Smooth muscle cell (in vitro differentiated cells): ENCODE data around the gene ACSS1. TPM values are rescaled to one million over a fixed set of nuclear protein-coding genes. Genes with fewer than 3 reads are reported as not detected.

Experiments
- DNase-seq: peaks from one replicate; lab custom pipeline; 2025; ENCODE audit not compliant: unreplicated experiment; lab: John Stamatoyannopoulos, UW
- H2AFZ ChIP-seq: fragments of 200-600 bp; sonication (generic); 2 replicates; pipeline ENCODE4 v1.6.0; 2016; ENCODE audit warnings: antibody characterized with exemption, low read depth, mild to moderate bottlenecking
- H3F3A ChIP-seq: fragments of 200-600 bp; sonication (generic); 2 replicates; pipeline ENCODE4 v1.6.0; 2017; ENCODE audit warnings: antibody characterized with exemption, low read depth
- H3K27ac ChIP-seq: fragments of 200-600 bp; sonication (generic); 2 replicates; pipeline ENCODE4 v1.5.1; 2016; ENCODE audit warnings: low read depth, mild to moderate bottlenecking
- H3K27me3 ChIP-seq: fragments of 200-600 bp; sonication (generic); 2 replicates; pipeline ENCODE4 v1.6.1; 2016; ENCODE audit warnings: low read depth, mild to moderate bottlenecking
- H3K36me3 ChIP-seq: fragments of 200-600 bp; sonication (generic); 2 replicates; pipeline ENCODE4 v1.5.1; 2016; ENCODE audit warnings: low read depth
- H3K4me1 ChIP-seq: fragments of 200-600 bp; sonication (generic); 2 replicates; pipeline ENCODE4 v1.5.1; 2016; ENCODE audit warnings: low read depth
- H3K4me2 ChIP-seq: fragments of 200-600 bp; sonication (generic); 2 replicates; pipeline ENCODE4 v1.6.0; 2016; ENCODE audit warnings: mild to moderate bottlenecking
- H3K4me3 ChIP-seq: fragments of 200-600 bp; sonication (generic); 2 replicates; pipeline ENCODE4 v1.5.1; 2016; ENCODE audit warnings: mild to moderate bottlenecking
- H3K79me2 ChIP-seq: fragments of 200-600 bp; sonication (generic); 2 replicates; pipeline ENCODE4 v1.6.0; 2016; ENCODE audit warnings: low read depth, mild to moderate bottlenecking
- H3K9ac ChIP-seq: fragments of 200-600 bp; sonication (generic); 2 replicates; pipeline ENCODE4 v1.6.0; 2016; ENCODE audit warnings: low read depth
- H3K9me3 ChIP-seq: fragments of 200-600 bp; sonication (generic); replicated peaks from 2 replicates; pipeline ENCODE4 v1.5.1; 2016; ENCODE audit warnings: low read depth
- H4K20me1 ChIP-seq: fragments of 200-600 bp; sonication (generic); 2 replicates; pipeline ENCODE4 v1.6.0; 2016; ENCODE audit warnings: low read depth
- CTCF ChIP-seq: fragments of 200-600 bp; sonication (generic); IDR thresholded peaks from 2 replicates; pipeline ENCODE4 v1.5.1; 2017; ENCODE audit warnings: borderline replicate concordance, mild to moderate bottlenecking, antibody characterized with exemption; ENCODE audit not compliant: insufficient read depth, poor library complexity, severe bottlenecking
- WGBS: methylation state at CpG from one replicate; pipeline ENCODE4 v1.1.7; 2016; ENCODE audit warnings: low lambda C conversion rate; 5-methylcytosine and 5-hydroxymethylcytosine counted together
- polyA plus RNA-seq: library from polyadenylated mRNA; unstranded; fragments of >200 nt; fragmentation: Nextera tagmentation; extraction: Ambion mirVana; gene quantifications from 2 replicates; pipeline ENCODE4 v1.2.1, GENCODE V29; 2016
- total RNA-seq: library from RNA; depleted of rRNA; stranded (reverse); fragments of >200 nt; gene quantifications from 2 replicates; pipeline ENCODE4 v1.2.3, GENCODE V29; 2014

The ACSS1 gene
- total and polyA plus RNA-seq, 2 experiments from 2014 or later: 2.4 to 2.8 TPM

- Histone ChIP-seq H3K79me2 (no peaks in the 10 kb centered on the region), H3K4me2 (no peak overlapping the region), H3K9ac (no peak overlapping the region), H3F3A (no peaks in the 10 kb centered on the region), H3K27ac (no peak overlapping the region), H3K4me1 (peaks cover 10% of the 10 kb centered on the region), H3K36me3 (no peaks in the 10 kb centered on the region), H3K4me3 (no peak overlapping the region), H4K20me1 (no peaks in the 10 kb centered on the region), H2AFZ (no peak overlapping the region), H3K9me3 (no peaks in the 10 kb centered on the region), H3K27me3 (peaks cover 54% of the 10 kb centered on the region)
- DNase-seq: no peak
- 77% methylated on average over 3 of the region's 3 CpGs for WGBS
- no peak for TF ChIP-seq CTCF
Measured at GRCh38 chr20:25054096-25054820, 3.7 kb downstream of the ACSS1 start.

GRCh38 chr20:25053255-25054031 lies 4.5 kb downstream of the ACSS1 start:
- Histone ChIP-seq H3K27me3 (peaks cover 46% of the 10 kb centered on the region), H3F3A (no peaks in the 10 kb centered on the region), H2AFZ (no peak overlapping the region), H3K4me1 (peaks cover 10% of the 10 kb centered on the region), H3K27ac (no peak overlapping the region), H3K9ac (no peak overlapping the region), H3K36me3 (no peaks in the 10 kb centered on the region), H3K79me2 (no peaks in the 10 kb centered on the region), H3K4me3 (no peak overlapping the region), H4K20me1 (no peaks in the 10 kb centered on the region), H3K9me3 (no peaks in the 10 kb centered on the region), H3K4me2 (no peak overlapping the region)
- WGBS: 74% methylated on average over 11 of the region's 11 CpGs
- no peak for TF ChIP-seq CTCF
- no peak for DNase-seq

GRCh38 chr20:25052255-25053194 lies 5.4 kb downstream of the ACSS1 start:
- DNase-seq: no peak
- Histone ChIP-seq H2AFZ (no peak overlapping the region), H3K36me3 (no peaks in the 10 kb centered on the region), H3K27me3 (peaks cover 37% of the 10 kb centered on the region), H4K20me1 (no peaks in the 10 kb centered on the region), H3K79me2 (no peaks in the 10 kb centered on the region), H3K9ac (no peak overlapping the region), H3K4me2 (no peak overlapping the region), H3K27ac (no peak overlapping the region), H3K9me3 (no peaks in the 10 kb centered on the region), H3K4me3 (no peak overlapping the region), H3F3A (no peaks in the 10 kb centered on the region), H3K4me1 (peaks cover 8% of the 10 kb centered on the region)
- TF ChIP-seq CTCF: no peak
- WGBS: 90% methylated on average over 16 of the region's 16 CpGs
